Measurements from ENCODE around the gene ZNF330.

DNA sequence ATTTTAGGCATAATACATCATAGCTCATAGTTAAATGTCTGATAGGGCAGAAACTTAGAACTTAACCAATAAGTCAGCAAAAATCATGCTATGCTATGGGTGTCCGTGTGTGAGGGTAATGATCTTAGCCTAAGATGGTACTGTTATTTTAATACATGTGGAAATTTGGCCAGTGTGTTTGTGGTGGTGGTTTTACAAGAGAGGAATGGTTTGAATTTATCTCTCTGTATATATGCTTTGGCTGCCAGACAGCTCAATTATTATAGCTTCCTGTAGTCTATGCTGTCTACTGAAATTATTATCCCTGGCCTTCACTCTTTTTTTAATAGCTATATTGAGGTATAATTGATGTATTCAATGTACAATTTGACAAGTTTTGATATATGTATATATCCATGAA lies 21.3 kb downstream of the ZNF330 start:
- TF ChIP-seq POLR2AphosphoS5 (IDR thresholded peaks at IDR 0.05) (no peak), EP300 (IDR thresholded peaks at IDR 0.05) (no peak), POLR2A (IDR thresholded peaks at IDR 0.05) (no peak)
- TF ChIP-seq, protein P1, sequence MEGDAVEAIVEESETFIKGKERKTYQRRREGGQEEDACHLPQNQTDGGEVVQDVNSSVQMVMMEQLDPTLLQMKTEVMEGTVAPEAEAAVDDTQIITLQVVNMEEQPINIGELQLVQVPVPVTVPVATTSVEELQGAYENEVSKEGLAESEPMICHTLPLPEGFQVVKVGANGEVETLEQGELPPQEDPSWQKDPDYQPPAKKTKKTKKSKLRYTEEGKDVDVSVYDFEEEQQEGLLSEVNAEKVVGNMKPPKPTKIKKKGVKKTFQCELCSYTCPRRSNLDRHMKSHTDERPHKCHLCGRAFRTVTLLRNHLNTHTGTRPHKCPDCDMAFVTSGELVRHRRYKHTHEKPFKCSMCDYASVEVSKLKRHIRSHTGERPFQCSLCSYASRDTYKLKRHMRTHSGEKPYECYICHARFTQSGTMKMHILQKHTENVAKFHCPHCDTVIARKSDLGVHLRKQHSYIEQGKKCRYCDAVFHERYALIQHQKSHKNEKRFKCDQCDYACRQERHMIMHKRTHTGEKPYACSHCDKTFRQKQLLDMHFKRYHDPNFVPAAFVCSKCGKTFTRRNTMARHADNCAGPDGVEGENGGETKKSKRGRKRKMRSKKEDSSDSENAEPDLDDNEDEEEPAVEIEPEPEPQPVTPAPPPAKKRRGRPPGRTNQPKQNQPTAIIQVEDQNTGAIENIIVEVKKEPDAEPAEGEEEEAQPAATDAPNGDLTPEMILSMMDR (IDR thresholded peaks at IDR 0.05), result no peak
